ENCODE data around the gene DNLZ.
"Not testable (repeated sequence)": the region's sequence is repeated elsewhere in the genome, so short reads cannot be mapped to it uniquely, and the experiment has no call there.

The DNLZ gene

GRCh38 chr9:136327304-136327974, 36.1 kb downstream of the DNLZ start, which contains the start of gene GPSM1:
GPSM1 (plus strand) TSS chr9:136327539; CDS start chr9:136327696, 157 bp downstream.
- peak in 1 of 2 experiments; percentile 37 for DNase-seq
- no peak for TF ChIP-seq GATA1 (IDR thresholded peaks at IDR 0.05; ENCODE audit: low read depth, low read length)
- TF ChIP-seq POLR2A (IDR thresholded peaks at IDR 0.05; ENCODE audit: low read length), result no peak

- TF ChIP-seq GATA1 (IDR thresholded peaks at IDR 0.05; ENCODE audit: low read depth, low read length) (no peak), POLR2A (IDR thresholded peaks at IDR 0.05; ENCODE audit: low read length) (no peak)
- DNase-seq, result no peak
These were observed 36.7 kb downstream of the DNLZ start for GRCh38 chr9:136326761-136327303.

- no peak for DNase-seq
- TF ChIP-seq POLR2A (IDR thresholded peaks at IDR 0.05; ENCODE audit: low read length), result no peak
- TF ChIP-seq GATA1 (IDR thresholded peaks at IDR 0.05; ENCODE audit: low read depth, low read length), result no peak
These were observed 37.3 kb downstream of the DNLZ start for GRCh38 chr9:136326061-136326760.

- no peak for DNase-seq
- TF ChIP-seq GATA1 (IDR thresholded peaks at IDR 0.05; ENCODE audit: low read depth, low read length) (no peak), POLR2A (IDR thresholded peaks at IDR 0.05; ENCODE audit: low read length) (no peak)
These were observed 38.2 kb downstream of the DNLZ start for GRCh38 chr9:136325358-136325757.

DNA sequence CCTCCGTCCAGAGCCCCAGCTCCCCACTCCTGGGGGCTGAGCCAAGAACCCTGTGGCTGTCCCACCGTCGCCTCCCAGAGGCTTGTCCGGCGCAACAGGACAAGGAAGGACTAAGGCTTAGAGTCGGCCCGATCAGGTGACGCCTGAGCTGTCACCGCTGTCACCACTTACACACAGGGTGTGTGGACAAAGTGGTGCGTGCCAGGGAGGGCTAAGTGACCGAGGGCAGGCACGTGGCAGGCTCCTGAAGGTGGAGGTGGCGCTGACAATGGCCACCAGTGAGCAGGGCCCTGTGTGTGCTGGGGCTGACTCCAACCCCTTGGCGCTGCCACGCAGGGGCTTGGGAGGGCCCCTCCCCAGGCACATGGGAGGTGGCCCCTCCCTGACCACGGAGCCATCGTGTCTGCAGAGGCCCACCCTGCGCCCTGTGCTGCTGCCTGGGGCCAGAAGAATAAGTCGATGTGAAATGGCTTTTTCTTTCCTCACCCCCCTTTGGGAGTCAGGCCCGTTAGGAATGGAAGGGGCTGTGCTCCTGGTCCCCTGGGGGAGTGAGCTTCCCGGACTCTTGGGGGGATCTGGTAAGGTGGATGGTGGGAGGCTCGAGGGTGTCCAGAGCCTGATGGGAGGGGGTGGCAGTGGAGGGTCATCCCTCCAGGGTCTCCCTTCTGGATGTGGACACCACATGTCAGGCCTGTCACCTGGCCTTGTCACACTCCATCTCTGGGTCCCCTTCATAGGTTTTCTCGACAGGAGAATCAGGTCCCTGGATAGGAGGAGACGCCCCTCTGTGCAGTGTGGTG, 38.8 kb downstream of the DNLZ start:
- no peak for DNase-seq
- TF ChIP-seq POLR2A (IDR thresholded peaks at IDR 0.05; ENCODE audit: low read length), result no peak
- TF ChIP-seq GATA1 (IDR thresholded peaks at IDR 0.05; ENCODE audit: low read depth, low read length), result no peak

DNA sequence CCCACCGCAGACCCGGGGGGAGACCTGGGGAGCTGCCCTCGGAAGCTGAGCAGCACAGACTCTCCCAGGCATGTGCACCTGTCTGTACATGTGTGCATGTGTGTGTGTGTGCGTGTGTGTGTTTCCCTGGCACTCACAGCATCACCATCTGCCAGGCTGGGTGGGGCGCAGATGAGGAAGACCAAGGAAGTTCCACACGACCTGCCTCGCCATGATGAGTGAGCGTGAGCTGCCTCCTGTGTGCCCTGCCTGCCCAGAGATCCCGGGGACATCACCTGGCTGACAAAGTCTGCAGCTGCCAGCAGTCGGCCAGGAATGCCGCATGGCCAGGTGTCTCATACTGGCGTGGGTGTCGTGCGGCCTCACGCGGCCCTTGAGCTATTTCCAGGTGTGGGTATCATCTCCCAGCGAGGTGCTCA, 40.2 kb downstream of the DNLZ start:
- TF ChIP-seq POLR2A (IDR thresholded peaks at IDR 0.05; ENCODE audit: low read length) (no peak), GATA1 (IDR thresholded peaks at IDR 0.05; ENCODE audit: low read depth, low read length) (no peak)
- no peak for DNase-seq

DNA sequence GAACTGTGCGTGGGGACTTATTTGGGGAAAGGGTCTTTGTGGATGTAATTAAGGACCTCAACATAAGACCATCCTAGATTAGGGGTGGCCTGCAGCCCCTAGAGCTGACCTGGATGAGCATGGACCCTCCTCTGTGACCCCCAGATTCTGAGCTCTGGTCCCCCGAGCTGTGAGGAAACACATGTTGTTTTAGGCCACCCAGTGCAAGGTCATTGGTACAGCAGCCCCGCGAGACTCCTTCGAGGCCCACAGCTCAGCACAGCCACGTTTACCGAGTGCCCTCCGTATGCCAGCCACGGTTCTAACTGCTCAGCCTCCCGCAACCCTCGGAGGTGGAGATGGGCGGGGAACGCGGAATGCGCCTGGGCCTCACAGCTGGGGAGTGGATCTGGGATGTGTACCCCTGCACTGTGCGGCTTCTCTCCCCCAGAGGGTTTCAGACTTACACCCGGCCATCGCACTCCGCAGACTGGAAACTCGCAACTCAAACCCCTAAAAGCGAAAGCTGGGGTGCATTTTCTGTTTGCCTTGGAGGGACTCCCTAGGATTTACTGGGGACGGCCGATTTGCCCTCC, 40.7 kb downstream of the DNLZ start:
- no peak for TF ChIP-seq POLR2A (IDR thresholded peaks at IDR 0.05; ENCODE audit: low read length)
- TF ChIP-seq GATA1 (IDR thresholded peaks at IDR 0.05; ENCODE audit: low read depth, low read length), result no peak

GRCh38 chr9:136321561-136321960, 42.0 kb downstream of the DNLZ start:
- no peak for DNase-seq
- TF ChIP-seq POLR2A (IDR thresholded peaks at IDR 0.05; ENCODE audit: low read length) (no peak), GATA1 (IDR thresholded peaks at IDR 0.05; ENCODE audit: low read depth, low read length) (no peak)

More for the DNA sequence above, 40.7 kb downstream of the DNLZ start:
- no peak for DNase-seq

GRCh38 chr9:136320972-136321371, 42.6 kb downstream of the DNLZ start:
- DNase-seq, result not testable (repeated sequence)

- not testable (repeated sequence) for DNase-seq
These were observed 43.6 kb downstream of the DNLZ start for GRCh38 chr9:136319955-136320354.

DNA sequence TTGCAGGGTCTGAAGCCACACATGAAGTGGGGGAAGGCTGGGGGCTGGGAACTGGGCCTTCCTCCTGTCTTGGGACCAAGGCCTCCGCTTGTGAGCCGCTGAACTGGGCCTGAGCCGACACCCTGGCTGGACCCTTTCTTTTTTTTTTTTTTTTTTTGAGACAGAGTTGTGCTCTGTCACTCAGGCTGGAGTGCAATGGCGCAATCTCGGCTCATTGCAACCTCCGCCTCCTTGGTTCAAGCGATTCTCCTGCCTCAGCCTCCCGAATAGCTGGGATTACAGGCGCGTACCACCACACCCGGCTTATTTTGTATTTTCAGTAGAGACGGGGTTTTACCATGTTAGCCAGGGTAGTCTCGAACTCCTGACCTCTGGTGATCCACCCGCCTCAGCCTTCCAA, 44.3 kb downstream of the DNLZ start:
- not testable (repeated sequence) for DNase-seq

GRCh38 chr9:136318776-136319241, 44.7 kb downstream of the DNLZ start:
- TF ChIP-seq GATA1 (IDR thresholded peaks at IDR 0.05; ENCODE audit: low read depth, low read length) (no peak), POLR2A (IDR thresholded peaks at IDR 0.05; ENCODE audit: low read length) (no peak)

DNA sequence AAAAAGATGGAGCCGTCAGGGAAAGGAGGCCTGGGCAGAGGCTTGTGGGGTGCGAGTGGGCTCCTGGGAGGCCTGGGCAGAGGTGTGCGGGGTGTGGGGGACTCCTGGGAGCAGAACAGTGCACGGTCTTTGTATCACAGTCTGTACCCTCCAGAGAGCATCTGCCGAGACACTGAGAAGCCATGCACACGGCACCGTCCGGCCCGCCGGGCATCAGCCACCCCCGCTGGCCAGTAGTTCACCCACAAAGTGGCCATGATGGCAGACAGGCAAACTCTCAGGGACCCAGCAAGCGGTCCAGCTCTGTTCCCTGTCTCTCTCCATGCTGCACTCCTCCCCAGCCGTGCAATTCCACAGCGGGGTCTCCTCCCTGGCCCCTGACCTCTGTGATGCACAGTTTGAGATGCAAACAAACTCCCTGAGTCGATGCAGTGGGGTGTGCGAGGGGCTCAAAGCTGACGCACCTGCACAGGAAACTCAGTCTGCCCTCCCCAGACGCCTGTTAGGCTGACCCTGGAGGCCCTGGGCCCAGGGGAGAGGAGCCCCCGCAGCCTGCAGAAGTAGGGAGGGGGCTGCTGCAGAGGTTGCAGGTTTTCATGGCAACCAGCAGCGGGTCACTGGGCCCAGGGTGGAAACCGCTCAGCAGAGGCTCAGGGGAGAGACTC, 45.3 kb downstream of the DNLZ start:
- TF ChIP-seq POLR2A (IDR thresholded peaks at IDR 0.05; ENCODE audit: low read length), result no peak
- TF ChIP-seq GATA1 (IDR thresholded peaks at IDR 0.05; ENCODE audit: low read depth, low read length), result no peak
- DNase-seq, result no peak

More at GRCh38 chr9:136318776-136319241, 44.7 kb downstream of the DNLZ start:
- DNase-seq, result no peak
